Neural cell (in vitro differentiated cells): Measurements from ENCODE around the gene TCEA3. TPM values are rescaled to one million over a fixed set of nuclear protein-coding genes. Genes with fewer than 3 reads are reported as not detected.

ENCODE experiments used
- H2AFZ ChIP-seq: fragments of 200-600, 300-800 bp; sonication (generic), shearing (Covaris generic); 2 replicates; pipeline ENCODE4 v1.6.0; 2014; ENCODE audit warnings: low read depth, mild to moderate bottlenecking, antibody characterized with exemption, low read length, moderate library complexity
- H3F3A ChIP-seq: fragments of 200-600 bp; shearing (Covaris generic); 2 replicates; pipeline ENCODE4 v1.6.1; 2016; ENCODE audit warnings: mild to moderate bottlenecking, moderate library complexity, mixed read lengths, antibody characterized with exemption, low read length; ENCODE audit not compliant: insufficient read depth, poor library complexity, severe bottlenecking
- H3K27ac ChIP-seq: fragments of 200-600, 300-800 bp; sonication (generic), shearing (Covaris generic); 2 replicates; pipeline ENCODE4 v1.5.1; 2014; ENCODE audit warnings: mild to moderate bottlenecking, low read length, moderate library complexity
- H3K27me3 ChIP-seq: fragments of 300-800, 200-600 bp; sonication (generic), shearing (Covaris generic); 2 replicates; pipeline ENCODE4 v1.6.0; 2014; ENCODE audit warnings: mild to moderate bottlenecking, low read depth, low read length, moderate library complexity; ENCODE audit not compliant: insufficient read depth
- H3K36me3 ChIP-seq: fragments of 300-800, 200-600 bp; sonication (generic), shearing (Covaris generic); 2 replicates; pipeline ENCODE4 v1.5.1; 2014; ENCODE audit warnings: mild to moderate bottlenecking, antibody characterized with exemption, low read length, moderate library complexity; ENCODE audit not compliant: insufficient read depth
- H3K4me2 ChIP-seq: fragments of 300-800, 200-600 bp; sonication (generic), shearing (Covaris generic); 2 replicates; pipeline ENCODE4 v1.6.0; 2014; ENCODE audit warnings: mild to moderate bottlenecking, low read length
- H3K4me3 ChIP-seq: fragments of 300-800, 200-600 bp; sonication (generic), shearing (Covaris generic); 2 replicates; pipeline ENCODE4 v1.5.1; 2014; ENCODE audit warnings: mild to moderate bottlenecking, low read length, moderate library complexity
- H3K79me2 ChIP-seq: fragments of 200-600 bp; shearing (Covaris generic); replicated peaks from 2 replicates; pipeline ENCODE4 v1.6.0; 2014; ENCODE audit warnings: mild to moderate bottlenecking, low read length, moderate library complexity; ENCODE audit not compliant: insufficient read depth
- H3K9ac ChIP-seq: fragments of 300-800, 200-600 bp; sonication (generic), shearing (Covaris generic); 2 replicates; pipeline ENCODE4 v1.6.1; 2016; ENCODE audit warnings: mild to moderate bottlenecking, low read length, mixed read lengths
- H3K9me2 ChIP-seq: fragments of 200-600 bp; shearing (Covaris generic); 2 replicates; pipeline ENCODE4 v1.6.1; 2016; ENCODE audit warnings: mild to moderate bottlenecking, low read length, mixed read lengths; ENCODE audit not compliant: insufficient read depth
- H3K9me3 ChIP-seq: fragments of 200-600, 300-800 bp; sonication (generic), shearing (Covaris generic); 2 replicates; pipeline ENCODE4 v1.6.1; 2016; ENCODE audit warnings: mild to moderate bottlenecking, mixed run types, low read length, moderate library complexity, mixed read lengths
- H4K20me1 ChIP-seq: fragments of 200-600 bp; shearing (Covaris generic); 2 replicates; pipeline ENCODE4 v1.6.1; 2016; ENCODE audit warnings: mild to moderate bottlenecking, mixed run types; ENCODE audit not compliant: insufficient read depth
- EP300 ChIP-seq: fragments of 450-650 bp; conservative IDR thresholded peaks from 2 replicates; pipeline ENCODE4 v1.6.1; 2014; ENCODE audit warnings: antibody characterized with exemption, mild to moderate bottlenecking, moderate library complexity; ENCODE audit not compliant: poor library complexity, severe bottlenecking
- EZH2 ChIP-seq: fragments of 200-600, 300-800 bp; shearing (Covaris generic), sonication (generic); IDR thresholded peaks from 2 replicates; pipeline ENCODE4 v1.6.1; 2014; ENCODE audit warnings: antibody characterized with exemption, low read length, borderline replicate concordance, mild to moderate bottlenecking; ENCODE audit not compliant: insufficient read depth, poor library complexity, severe bottlenecking
- MXI1 ChIP-seq: fragments of 450-650 bp; conservative IDR thresholded peaks from 2 replicates; pipeline ENCODE4 v1.6.1; 2014; ENCODE audit warnings: antibody characterized with exemption, mild to moderate bottlenecking; ENCODE audit not compliant: poor library complexity, severe bottlenecking
- POLR2AphosphoS5 ChIP-seq: IDR thresholded peaks from 2 replicates; pipeline ENCODE4 v1.6.1; 2012
- RAD21 ChIP-seq: fragments of 450-650 bp; conservative IDR thresholded peaks from 2 replicates; pipeline ENCODE4 v1.6.1; 2014; ENCODE audit warnings: antibody characterized with exemption, mild to moderate bottlenecking, moderate library complexity
- SMC3 ChIP-seq: fragments of 450-650 bp; conservative IDR thresholded peaks from 2 replicates; pipeline ENCODE4 v1.6.1; 2014; ENCODE audit warnings: antibody characterized with exemption, mild to moderate bottlenecking, moderate library complexity; ENCODE audit not compliant: poor library complexity
- TAF1 ChIP-seq: IDR thresholded peaks from 2 replicates; pipeline ENCODE4 v1.6.1; 2012; ENCODE audit warnings: low read depth
- polyA plus RNA-seq: library from polyadenylated mRNA; depleted of rRNA; stranded (reverse); fragments of >200 nt; gene quantifications from 2 replicates; pipeline ENCODE4 v1.2.3, GENCODE V29; 2014
- TF ChIP-seq, protein P1 (sequence below): fragments of 450-650 bp; IDR thresholded peaks from 2 replicates; pipeline ENCODE4 v1.5.1; 2014; ENCODE audit warnings: antibody characterized with exemption, mild to moderate bottlenecking, moderate library complexity; ENCODE audit not compliant: poor library complexity, severe bottlenecking
- TF ChIP-seq, protein P2 (sequence below): IDR thresholded peaks from 2 replicates; pipeline ENCODE4 v1.6.1; 2012; ENCODE audit warnings: borderline replicate concordance

The TCEA3 gene
- polyA plus RNA-seq, 1 donor from 2014 or later: not detected

- H3K9me3 ChIP-seq: no peaks in the 10 kb centered on the region
- H4K20me1 ChIP-seq: no peaks in the 10 kb centered on the region
- no peak overlapping the region for H3K4me2 ChIP-seq
- no peaks in the 10 kb centered on the region for H3K79me2 ChIP-seq
- no peaks in the 10 kb centered on the region for H3F3A ChIP-seq
- TF ChIP-seq EZH2 (no peak), MXI1 (no peak), RAD21 (no peak), TAF1 (no peak), POLR2AphosphoS5 (no peak), EP300 (no peak)
- TF ChIP-seq, protein P1, sequence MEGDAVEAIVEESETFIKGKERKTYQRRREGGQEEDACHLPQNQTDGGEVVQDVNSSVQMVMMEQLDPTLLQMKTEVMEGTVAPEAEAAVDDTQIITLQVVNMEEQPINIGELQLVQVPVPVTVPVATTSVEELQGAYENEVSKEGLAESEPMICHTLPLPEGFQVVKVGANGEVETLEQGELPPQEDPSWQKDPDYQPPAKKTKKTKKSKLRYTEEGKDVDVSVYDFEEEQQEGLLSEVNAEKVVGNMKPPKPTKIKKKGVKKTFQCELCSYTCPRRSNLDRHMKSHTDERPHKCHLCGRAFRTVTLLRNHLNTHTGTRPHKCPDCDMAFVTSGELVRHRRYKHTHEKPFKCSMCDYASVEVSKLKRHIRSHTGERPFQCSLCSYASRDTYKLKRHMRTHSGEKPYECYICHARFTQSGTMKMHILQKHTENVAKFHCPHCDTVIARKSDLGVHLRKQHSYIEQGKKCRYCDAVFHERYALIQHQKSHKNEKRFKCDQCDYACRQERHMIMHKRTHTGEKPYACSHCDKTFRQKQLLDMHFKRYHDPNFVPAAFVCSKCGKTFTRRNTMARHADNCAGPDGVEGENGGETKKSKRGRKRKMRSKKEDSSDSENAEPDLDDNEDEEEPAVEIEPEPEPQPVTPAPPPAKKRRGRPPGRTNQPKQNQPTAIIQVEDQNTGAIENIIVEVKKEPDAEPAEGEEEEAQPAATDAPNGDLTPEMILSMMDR: no peak
- TF ChIP-seq, protein P2, sequence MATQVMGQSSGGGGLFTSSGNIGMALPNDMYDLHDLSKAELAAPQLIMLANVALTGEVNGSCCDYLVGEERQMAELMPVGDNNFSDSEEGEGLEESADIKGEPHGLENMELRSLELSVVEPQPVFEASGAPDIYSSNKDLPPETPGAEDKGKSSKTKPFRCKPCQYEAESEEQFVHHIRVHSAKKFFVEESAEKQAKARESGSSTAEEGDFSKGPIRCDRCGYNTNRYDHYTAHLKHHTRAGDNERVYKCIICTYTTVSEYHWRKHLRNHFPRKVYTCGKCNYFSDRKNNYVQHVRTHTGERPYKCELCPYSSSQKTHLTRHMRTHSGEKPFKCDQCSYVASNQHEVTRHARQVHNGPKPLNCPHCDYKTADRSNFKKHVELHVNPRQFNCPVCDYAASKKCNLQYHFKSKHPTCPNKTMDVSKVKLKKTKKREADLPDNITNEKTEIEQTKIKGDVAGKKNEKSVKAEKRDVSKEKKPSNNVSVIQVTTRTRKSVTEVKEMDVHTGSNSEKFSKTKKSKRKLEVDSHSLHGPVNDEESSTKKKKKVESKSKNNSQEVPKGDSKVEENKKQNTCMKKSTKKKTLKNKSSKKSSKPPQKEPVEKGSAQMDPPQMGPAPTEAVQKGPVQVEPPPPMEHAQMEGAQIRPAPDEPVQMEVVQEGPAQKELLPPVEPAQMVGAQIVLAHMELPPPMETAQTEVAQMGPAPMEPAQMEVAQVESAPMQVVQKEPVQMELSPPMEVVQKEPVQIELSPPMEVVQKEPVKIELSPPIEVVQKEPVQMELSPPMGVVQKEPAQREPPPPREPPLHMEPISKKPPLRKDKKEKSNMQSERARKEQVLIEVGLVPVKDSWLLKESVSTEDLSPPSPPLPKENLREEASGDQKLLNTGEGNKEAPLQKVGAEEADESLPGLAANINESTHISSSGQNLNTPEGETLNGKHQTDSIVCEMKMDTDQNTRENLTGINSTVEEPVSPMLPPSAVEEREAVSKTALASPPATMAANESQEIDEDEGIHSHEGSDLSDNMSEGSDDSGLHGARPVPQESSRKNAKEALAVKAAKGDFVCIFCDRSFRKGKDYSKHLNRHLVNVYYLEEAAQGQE: no peak
- no peak overlapping the region for H2AFZ ChIP-seq
- no peak overlapping the region for H3K4me3 ChIP-seq
- no peaks in the 10 kb centered on the region for H3K9me2 ChIP-seq
- H3K9ac ChIP-seq: no peak overlapping the region
- no peaks in the 10 kb centered on the region for H3K27me3 ChIP-seq
- no peaks in the 10 kb centered on the region for H3K36me3 ChIP-seq
- no peak overlapping the region for H3K27ac ChIP-seq
Measured at GRCh38 chr1:23459338-23459757, 34.8 kb upstream of the TCEA3 start.

GRCh38 chr1:23456226-23456625, 31.7 kb upstream of the TCEA3 start:
- Histone ChIP-seq H3K36me3 (no peaks in the 10 kb centered on the region), H4K20me1 (no peaks in the 10 kb centered on the region), H2AFZ (no peak overlapping the region), H3F3A (no peaks in the 10 kb centered on the region), H3K4me2 (no peak overlapping the region), H3K27ac (no peak overlapping the region), H3K9ac (no peak overlapping the region), H3K9me2 (no peaks in the 10 kb centered on the region), H3K27me3 (no peaks in the 10 kb centered on the region), H3K9me3 (no peaks in the 10 kb centered on the region), H3K4me3 (no peak overlapping the region), H3K79me2 (no peaks in the 10 kb centered on the region)
- no peak for TF ChIP-seq EP300
- TF ChIP-seq RAD21: no peak
- TF ChIP-seq TAF1: no peak
- no peak for TF ChIP-seq POLR2AphosphoS5
- TF ChIP-seq MXI1: no peak
- no peak for TF ChIP-seq EZH2
- no peak for TF ChIP-seq SMC3
- TF ChIP-seq, protein P1: no peak
- TF ChIP-seq, protein P2: no peak
